ENCODE results near the gene DDX27.

- TF ChIP-seq CTCF (IDR thresholded peaks at IDR 0.05; ENCODE audit: poor library complexity) (no peak), EZH2 (IDR thresholded peaks at IDR 0.05; ENCODE audit: borderline replicate concordance) (no peak)
Observed at GRCh38 chr20:49171909-49172308, 47.3 kb upstream of the DDX27 start.
